Measurements from ENCODE around the gene SEPTIN1.

- TF ChIP-seq, protein P1, sequence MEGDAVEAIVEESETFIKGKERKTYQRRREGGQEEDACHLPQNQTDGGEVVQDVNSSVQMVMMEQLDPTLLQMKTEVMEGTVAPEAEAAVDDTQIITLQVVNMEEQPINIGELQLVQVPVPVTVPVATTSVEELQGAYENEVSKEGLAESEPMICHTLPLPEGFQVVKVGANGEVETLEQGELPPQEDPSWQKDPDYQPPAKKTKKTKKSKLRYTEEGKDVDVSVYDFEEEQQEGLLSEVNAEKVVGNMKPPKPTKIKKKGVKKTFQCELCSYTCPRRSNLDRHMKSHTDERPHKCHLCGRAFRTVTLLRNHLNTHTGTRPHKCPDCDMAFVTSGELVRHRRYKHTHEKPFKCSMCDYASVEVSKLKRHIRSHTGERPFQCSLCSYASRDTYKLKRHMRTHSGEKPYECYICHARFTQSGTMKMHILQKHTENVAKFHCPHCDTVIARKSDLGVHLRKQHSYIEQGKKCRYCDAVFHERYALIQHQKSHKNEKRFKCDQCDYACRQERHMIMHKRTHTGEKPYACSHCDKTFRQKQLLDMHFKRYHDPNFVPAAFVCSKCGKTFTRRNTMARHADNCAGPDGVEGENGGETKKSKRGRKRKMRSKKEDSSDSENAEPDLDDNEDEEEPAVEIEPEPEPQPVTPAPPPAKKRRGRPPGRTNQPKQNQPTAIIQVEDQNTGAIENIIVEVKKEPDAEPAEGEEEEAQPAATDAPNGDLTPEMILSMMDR (conservative IDR thresholded peaks at IDR 0.05; ENCODE audit: low read depth, low read length), result no peak
- TF ChIP-seq CEBPB (IDR thresholded peaks at IDR 0.05; ENCODE audit: low read depth, low read length) (no peak), POLR2A (IDR thresholded peaks at IDR 0.05; ENCODE audit: low read depth, low read length) (no peak), SMC3 (IDR thresholded peaks at IDR 0.05; ENCODE audit: low read depth, low read length) (no peak), RCOR1 (IDR thresholded peaks at IDR 0.05; ENCODE audit: insufficient replicate concordance, low read length) (no peak), RAD21 (IDR thresholded peaks at IDR 0.05; ENCODE audit: low read length) (no peak), CHD1 (IDR thresholded peaks at IDR 0.05; ENCODE audit: low read depth, low read length) (no peak), USF2 (IDR thresholded peaks at IDR 0.05; ENCODE audit: low read depth, low read length) (no peak), ELK1 (IDR thresholded peaks at IDR 0.05; ENCODE audit: borderline replicate concordance, low read depth, low read length) (no peak), MAFK (IDR thresholded peaks at IDR 0.05; ENCODE audit: low read depth, low read length) (no peak), RFX5 (IDR thresholded peaks at IDR 0.05; ENCODE audit: low read depth, low read length) (no peak), BHLHE40 (IDR thresholded peaks at IDR 0.05; ENCODE audit: low read depth, low read length) (no peak), NFE2L2 (IDR thresholded peaks at IDR 0.05; ENCODE audit: low read depth, low read length) (no peak)
Measured at GRCh38 chr16:30407804-30408534, 25.6 kb upstream of the SEPTIN1 start.

All from IMR-90 (cell line).